Stimulated activated naive CD4-positive, alpha-beta T cell (primary cell): ENCODE data around the gene C1orf35.
A peak's percentile ranks its signal among the peaks of the same experiment; 100 is the strongest.

Experiments used
- DNase-seq, 6 experiments: peaks; one replicate each; lab custom pipeline; 2025; lab: John Stamatoyannopoulos, UW

C1orf35 gene

DNA sequence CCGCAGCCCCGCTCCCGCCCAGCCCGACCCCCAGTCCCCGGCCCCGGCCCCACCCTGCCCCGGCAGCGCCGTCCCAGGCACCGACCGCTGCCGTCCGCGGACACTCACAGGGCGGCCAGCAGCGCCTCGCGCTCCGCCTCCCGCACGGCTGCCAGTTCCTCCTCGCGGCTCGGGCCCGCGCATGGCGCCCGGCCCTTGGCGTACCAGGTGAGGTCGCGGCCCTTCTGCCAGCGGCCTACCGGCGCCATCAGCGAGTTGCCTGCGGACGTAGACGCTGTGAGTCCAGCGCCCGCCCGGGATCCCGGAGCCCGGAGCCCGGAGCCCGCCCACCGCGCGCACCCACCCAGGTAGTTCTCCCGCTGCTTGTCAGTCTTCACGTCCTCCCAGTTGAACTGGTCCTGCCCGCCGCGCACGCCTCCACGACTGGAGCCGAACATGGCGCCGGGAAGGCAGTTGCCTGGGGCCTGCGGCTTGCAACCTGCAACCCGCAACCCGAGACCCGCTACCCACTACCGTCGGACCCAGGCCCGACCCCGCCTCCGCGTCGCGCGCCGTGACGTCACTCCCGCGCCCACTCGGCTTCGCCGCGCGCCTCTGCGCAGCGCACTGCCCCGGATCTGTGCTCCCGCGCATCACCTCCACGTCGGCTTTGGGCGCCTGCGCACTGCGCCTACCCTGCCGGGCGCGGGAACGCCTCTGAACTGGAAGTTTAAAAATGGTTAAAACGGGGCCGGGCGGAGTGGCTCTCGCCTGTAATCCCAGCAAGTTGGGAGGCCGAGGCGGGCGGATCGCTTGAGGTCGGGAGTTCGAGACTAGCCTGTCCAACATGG, at the start of gene C1orf35:
C1orf35 (minus strand) TSS at position 535 of the 830 bp plus-strand sequence; CDS start at position 437, 98 bp downstream.
- DNase-seq = peak; percentile 89 to 94 (median 92)

DNA sequence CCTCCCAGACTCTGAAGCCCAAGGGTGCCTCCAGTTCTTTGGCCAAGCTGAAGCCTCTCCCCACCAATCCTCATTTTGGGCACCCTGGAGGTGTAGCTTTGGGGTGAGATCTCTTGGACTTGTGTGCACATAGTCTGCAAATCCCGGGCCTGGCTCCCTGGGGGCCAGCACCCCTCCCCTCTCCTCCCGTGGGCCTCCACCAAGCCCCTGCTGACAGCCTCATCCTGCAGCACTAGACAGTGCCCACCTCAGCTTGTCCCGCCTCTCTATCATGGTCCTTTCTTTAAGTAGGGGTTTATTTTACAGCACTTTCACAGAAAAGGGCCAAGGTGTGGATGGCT, 49.8 kb upstream of the C1orf35 start:
- no peak for DNase-seq

DNA sequence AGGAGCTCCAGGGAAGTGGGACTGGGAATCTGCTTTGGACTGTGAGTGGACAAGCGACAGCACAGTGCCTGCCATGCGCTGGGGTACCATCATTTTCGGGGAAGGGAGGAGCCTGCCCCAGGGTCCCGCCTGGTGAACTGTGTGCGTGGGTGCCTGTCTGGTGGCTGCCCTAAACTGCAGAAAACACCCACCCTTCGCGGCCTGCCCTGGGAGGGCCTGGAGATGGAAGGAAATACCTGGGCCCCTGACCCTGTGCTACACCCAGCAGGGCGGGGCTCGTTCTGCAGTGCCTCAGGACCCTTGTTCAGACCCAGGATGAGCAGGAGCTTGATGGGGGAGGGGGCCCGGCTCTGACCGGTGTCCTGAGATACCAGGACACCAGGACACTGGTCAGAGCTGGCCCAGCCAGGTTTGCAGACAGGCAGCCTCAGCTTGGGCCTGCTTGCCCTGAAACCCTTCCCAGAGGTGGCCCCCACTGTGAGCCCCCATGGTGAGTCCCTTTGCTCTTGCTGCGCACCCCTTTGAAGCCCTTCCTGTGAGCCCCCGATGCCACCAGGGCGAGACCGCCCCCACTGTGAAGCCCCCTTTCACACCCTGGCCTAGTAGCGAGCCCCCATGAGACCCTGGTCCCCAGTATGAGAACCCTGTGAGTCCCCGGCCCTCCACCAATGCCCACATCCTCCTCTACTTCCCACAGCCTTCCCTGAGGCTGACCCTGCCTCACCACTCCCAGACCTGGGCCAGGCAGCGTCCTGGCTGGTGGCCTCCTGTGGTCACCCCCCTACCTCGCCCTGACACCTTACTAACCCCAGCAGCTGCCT, 49.2 kb upstream of the C1orf35 start:
- DNase-seq = no peak

DNA sequence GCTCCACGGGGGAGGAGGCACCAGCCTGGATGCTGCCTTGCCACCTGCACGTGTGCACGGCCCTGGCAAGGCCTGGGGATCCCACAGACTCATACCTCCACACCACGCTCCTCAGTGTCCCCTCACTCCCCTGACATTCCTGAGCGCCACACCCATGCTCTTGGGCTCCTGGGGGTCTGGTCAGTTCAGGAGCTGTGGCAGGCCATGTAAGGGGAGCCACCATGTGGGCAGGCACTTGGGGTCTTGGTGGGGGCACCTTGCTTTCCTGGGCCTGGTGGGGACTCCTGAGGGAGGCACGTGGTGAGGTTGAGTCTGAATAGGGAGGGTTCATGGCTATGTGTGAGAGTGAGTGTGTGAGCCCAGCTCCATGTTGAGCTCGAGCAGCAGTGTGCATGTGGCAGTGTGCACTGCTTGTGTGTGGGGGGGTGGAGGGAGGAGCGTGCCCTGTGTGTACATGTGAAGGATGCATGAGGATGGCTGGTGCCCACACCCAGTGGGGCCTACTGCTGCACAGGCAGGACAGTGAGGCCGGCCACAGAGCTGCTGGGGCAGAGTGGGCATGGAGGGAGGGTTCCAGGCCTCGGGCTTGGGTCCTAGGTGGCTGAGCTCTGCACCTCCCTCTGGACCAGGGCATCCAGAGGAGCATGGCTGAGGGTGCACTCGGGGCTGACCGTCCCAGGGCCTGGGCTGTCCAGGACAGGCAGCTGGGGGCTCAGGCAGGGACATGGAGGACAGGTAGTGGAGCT, 48.2 kb upstream of the C1orf35 start:
- no peak for DNase-seq

DNA sequence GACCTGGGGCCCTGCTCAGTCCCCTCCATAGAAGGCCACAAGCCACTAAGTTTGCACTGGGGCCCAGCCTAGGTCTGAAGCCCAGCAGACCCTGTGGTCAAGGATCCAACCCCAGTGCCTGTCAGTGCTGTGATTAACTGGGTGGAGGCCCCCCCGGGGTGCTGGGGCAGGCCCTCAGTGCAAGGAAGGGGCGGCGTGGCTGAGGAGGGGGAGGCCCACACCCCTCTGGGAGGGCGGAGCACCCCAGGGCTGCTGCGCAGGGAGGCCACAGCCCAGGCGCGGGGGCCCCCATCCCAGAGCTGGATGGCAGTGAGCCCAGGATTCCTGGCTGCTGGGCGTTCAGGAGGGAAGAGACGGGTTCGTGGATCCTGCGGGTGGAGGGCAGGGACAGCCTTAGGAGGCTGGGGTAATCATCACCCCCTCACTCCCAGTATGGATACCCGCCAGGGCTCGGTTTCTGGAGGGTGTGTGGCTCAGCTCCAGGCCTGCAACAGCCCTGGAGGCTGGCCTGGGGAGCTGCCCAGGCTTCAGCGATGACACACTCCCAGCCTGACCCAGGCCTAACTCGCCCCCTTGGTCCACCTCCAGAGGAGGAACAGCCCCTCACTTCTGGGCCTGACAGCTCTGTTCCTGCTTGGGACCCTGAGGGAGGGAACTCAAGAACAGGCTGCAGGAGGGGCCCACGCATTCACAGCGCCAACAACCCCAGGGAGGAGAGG, 47.5 kb upstream of the C1orf35 start:
- no peak for DNase-seq

DNA sequence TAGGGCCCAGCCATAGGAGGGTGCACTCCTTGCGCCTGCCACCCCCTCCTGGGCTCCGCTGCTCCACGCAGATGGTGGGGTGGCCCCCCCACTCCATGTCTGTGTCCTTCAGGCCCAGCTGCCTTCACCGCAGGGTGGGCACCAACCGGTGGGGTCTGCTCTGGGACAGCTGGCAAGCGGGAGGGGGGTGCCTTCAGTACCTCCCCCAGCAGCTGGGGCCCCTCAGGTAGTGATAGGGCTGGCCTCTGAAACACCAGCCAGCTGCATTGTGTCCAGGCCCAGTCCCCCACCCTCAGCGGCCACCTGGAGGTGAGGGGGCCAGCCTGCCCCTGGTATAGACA, 47.0 kb upstream of the C1orf35 start:
- DNase-seq = no peak

DNA sequence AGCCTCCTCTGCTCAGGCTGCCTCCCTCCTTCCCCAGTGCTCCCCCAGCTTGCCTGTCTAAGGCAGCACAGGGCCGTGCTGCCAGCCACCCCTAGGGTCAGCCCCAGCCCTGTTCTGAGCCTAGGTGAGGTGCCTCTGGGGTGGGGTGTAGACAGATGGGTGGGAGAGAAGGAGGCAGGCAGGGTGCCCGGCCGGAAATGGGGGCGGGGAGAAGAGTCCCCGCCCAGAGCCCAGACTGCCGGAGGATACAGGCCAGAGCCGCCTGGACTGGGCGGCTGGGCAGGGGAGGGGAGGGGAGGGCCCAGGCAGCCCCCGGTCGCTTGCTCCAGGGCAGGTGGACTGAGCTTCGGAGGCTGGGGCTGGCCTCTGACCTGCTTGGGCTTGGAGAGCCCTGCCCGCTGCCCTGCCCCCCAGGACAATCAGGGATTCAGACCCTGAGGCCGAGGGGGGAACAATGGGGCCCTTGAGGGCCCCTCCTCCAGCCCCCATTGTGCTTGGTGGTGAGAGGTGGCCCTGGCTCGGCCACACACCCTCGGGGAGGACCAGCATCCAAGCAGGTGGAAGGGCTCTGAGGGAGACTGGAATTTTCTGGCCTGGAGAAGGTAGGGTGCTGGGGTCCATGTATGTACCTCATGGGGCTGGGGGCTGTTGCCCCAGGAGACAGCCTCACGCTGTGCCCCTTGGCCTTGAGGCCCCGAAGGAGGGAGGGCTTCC, 46.4 kb upstream of the C1orf35 start, which contains the start of gene GJC2:
GJC2 (plus strand) TSS at position 525 of the 714 bp plus-strand sequence. CDS start 7,829 bp downstream, outside the sequence.
- DNase-seq = no peak

DNA sequence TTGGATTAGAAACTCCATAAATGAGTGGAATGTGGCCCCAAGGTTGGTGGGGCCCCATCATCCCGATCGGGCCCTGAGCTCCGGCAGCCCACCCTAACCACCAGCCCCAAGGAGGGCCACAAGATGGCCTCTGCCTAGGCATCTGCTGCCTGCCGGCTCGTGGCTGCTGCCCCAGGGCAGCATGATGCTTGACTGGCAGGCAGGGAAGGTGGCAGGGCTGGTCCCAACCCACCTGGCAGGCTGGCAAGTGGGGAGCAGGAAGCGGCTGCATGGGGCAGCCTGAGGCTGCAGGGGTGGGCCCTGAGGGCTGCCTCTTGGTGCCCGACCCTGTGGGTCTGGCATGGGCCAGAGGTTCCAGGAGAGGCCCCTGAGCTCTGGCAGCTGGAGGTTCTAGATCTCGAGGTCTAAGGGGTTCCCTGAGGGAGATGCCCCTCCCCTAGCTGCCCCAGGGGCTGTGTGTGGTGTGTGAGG, 45.8 kb upstream of the C1orf35 start:
- no peak for DNase-seq

DNA sequence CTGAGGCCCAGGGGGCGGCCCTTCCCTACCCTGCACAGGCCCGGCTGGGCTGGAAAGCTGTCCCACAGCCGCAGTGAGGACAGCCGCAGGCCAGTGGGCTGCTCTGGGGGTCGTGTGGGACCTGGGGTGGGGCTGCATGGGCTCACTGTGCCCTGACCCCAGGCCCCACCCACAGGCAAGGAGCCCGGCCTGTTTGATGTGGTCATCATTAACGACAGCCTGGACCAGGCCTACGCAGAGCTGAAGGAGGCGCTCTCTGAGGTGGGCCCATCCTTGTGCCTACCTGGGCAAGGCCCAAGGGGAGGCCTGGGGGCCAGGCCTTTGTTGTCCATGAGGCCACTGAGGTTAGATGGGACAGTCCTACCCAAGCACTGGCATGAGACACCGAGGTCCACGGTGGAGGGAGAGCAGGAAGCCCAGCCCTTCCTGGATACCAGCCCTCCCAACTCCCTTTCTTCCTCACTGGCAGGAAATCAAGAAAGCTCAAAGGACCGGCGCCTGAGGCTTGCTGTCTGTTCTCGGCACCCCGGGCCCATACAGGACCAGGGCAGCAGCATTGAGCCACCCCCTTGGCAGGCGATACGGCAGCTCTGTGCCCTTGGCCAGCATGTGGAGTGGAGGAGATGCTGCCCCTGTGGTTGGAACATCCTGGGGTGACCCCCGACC, 45.2 kb upstream of the C1orf35 start:
- DNase-seq = no peak

DNA sequence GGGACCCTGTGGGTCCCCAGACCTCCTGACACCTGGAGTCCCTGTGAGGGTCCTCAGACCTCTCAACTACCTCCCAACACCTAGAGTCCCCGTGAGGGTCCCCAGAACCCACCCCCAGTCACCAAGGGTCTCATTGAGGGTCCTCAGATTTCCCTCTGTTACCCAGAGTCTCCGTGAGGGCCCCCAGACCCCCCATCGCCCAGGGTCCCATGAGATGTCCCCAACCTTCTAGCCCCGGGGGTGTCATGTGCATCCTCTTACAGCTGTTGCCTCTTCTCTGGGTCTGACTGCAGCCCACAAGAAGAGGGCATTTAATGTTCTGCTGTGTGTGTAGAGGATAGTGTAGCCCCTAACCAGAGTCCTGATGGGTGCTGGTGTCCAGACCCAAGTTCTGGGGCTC, 44.6 kb upstream of the C1orf35 start:
- DNase-seq = no peak

DNA sequence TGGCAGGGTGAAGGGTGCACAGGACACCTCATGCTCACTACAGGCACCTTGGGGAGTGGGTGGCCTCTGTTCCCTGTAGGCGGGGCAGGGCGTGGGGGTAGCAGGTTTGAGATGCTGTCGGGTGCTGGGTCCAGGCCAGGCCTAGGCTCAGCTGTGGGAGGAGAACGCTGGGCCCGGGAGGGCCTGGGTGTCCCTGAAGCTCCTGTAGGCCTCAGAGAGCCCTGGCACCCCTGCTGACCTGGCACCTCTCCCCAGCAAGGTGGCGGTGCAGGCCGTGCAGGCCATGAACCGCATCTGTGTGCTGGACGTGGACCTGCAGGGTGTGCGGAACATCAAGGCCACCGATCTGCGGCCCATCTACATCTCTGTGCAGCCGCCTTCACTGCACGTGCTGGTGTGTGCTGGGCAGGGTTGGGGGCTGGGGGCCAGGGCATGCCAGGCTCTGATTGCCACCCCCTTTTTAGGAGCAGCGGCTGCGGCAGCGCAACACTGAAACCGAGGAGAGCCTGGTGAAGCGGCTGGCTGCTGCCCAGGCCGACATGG, 44.1 kb upstream of the C1orf35 start:
- DNase-seq = no peak

DNA sequence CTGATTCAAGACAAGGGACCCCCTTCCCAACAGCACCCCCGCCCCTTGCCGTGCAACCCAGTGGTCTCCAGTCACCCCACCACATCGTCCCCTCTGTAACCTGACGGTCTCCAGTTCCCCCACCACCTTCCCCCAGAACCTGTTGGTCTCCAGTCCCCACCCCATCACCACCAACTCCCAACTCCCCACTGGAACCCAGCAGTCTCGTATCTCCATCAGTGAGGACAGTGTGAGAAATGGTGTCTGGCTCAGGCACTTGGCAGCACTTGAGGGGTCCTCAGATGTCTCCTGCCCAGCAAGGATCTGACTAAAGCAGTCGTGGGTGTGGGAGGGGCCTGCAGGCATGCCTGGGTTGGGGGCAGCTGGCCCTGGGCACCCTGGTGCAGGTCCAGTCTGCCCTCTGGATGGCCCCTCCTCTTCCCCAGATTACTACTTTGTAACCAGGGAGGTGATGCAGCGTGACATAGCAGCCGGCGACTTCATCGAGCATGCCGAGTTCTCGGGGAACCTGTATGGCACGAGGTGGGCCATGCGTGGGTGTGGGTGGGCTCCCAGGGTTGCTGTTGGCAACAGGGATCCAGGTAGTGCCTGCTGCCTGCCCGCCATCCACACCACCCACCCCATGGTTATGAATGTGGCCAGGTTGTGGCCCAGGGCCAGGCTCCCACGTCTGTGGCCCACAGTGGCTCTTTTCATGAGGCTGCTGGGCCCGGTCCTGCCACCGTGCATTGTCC, 43.5 kb upstream of the C1orf35 start:
- DNase-seq = no peak

DNA sequence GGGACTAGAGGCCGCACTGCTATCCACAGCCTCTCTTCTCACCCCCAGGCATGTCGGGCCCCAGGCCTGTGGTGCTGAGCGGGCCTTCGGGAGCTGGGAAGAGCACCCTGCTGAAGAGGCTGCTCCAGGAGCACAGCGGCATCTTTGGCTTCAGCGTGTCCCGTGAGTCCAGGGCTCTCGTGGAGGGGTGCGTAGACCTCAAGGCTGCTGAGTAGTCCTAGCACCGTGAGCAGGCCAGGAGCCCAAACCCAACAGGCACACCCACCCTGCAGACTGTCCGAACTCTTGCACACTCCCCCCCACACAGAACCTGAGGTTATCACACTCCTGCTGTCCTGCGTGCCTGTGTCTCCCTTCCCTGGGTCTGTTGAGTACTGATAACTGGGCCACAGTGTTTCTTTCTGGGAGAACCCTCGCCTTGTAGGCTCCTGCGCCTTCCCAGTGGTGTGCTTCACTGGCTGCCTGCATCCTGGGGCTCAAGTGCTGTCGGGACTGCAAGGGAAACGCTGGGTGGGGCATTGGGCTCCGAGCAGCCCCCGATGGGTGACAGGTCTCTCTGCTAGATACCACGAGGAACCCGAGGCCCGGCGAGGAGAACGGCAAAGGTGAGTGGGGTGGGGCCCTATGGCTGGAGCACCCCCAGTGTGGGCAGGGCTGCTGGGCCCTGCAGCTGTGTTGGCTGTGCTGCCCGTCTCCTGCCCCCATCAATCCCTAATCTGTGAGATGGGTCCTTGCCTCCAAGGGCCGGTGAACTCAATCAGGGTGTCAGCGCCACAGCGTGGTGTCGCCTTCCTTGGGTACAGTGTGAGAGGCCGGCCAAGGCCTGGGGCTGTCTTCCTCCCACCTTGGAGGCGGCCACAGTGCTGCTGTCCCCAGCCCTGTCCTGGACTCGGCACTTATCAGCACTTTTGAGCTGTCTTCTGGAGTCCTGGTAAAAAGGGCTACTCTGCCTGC, 42.6 kb upstream of the C1orf35 start:
- no peak for DNase-seq

DNA sequence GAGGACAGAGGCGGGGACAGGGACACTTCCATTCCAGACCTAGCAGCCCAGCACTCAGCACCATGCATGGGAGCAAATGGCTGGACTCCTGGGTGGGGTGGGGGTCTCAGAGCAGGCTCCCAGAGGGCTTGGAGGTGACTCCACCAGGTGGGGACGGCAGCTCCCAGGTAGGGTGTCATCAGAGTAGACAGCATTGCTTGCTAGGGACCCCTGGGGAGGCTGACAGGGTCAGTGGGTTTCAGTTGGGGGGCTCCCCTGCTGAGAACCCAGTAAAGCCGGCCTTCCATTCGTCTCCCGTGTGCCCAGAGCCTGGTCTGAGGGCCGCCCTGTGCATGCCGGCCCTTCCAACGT, 41.8 kb upstream of the C1orf35 start:
- DNase-seq = no peak

DNA sequence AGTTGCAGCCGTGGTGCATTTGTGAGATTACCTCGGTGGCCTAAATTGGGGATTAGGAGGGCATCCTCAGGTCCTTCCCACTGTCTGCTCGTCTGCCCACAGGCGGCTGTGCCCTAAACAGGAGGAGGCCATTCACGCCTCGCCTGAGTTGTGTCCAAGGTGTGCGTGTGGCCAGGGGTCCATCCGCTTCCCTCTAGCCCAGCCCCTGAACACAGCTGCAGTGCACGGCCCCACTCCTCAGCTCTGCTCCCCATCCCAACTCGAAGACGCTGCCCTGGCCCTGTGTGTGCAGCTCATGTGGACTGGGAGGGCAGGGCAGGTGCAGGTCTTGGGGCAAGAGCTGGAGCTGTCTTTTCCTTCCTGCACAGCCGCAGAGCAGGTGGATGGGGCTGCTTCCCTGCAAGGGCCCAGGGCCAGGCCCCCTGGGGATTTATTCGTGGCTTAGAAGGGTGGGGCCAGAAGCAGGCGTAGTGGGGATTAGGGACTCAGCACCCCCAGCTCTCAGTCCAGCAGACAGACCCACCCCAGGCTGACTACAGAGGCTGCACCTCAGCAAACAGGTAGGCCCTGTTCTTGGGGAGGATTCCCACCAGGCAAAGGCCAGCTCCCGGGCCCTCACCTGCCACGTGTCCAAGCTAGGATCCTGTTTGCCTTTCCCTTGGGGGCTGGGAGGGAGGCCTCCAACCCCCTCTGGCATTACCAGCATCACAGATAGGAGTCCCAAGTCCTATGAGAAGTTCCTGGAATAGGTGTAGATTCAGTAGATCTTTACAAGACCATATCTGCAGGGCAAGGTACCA, 41.3 kb upstream of the C1orf35 start:
- DNase-seq = no peak

DNA sequence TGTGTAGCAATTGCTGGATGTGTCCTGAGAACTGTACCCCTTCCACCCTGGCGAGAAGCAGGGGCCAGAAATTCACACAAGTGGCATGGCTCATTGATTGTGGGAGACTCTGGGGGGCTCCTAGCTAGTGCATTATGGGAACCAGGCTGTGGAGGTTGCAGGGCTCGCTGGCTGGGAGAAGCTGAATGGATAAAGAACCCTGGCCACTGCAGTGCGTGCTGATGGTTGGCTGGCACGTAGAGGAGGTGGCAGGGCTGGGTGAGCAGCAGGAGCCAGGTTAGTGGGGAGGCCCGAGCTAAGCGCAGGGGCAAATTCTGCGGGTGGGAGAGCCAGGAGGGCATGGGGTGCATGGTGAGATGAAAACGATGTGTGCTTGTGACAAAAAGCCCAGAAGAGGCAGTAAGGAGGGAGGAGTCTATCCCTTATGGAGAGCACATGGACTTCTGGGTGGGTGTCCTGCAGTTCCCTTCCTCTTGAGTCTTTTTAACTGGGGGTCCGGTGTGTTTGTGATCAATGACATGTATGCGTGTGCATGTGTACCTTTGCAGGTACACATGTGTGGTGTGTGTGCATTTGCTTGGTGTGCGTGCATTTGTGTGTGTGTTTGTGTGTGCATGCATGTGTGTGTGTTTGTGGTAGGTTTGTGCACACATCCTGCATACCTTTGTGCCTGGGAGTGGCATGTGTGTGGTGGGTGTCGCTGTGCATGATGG, 40.5 kb upstream of the C1orf35 start:
- DNase-seq = no peak

DNA sequence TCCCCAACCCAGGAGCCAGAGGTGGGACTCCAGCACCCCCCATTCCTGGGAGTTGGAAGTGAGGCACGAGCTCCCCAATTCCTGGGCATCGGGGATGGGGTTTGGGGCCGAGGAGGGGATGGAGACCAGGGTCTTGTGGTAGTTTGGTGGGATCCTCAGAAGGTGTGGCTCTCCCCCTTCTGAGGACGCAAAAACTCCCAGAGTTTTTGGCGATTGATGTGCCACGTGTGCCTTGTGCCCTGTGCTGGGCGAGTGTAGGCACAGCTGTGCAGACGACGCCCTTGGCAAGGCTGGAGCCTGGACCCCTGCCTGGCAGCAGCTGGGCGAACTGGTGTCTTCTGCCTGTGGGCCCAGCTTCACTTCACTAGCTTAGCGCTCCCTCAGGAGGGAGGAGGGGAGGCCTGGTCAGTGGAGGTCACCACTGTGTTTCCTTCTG, 39.6 kb upstream of the C1orf35 start:
- DNase-seq = no peak
